HEK293T (cell line): ENCODE results near the gene USP37.

Source experiments
- CTCF ChIA-PET: fragments of 350-600 bp; formaldehyde crosslinking; extraction: SDS; loops from one replicate; lab custom pipeline; 2021; ENCODE audit warnings: antibody characterized with exemption, inconsistent platforms; lab: Yijun Ruan, JAX
- POLR2A ChIA-PET: fragments of 350-600 bp; formaldehyde crosslinking; extraction: SDS; loops from one replicate; lab custom pipeline; 2020; ENCODE audit warnings: antibody characterized with exemption, inconsistent platforms; lab: Yijun Ruan, JAX
- DNase-seq: peaks from one replicate; pipeline ENCODE4 v3.0.0; 2012; ENCODE audit warnings: mixed read lengths; ENCODE audit errors: extremely low spot score
- ARNT ChIP-seq: fragments of 450-650 bp; IDR thresholded peaks from 2 replicates; pipeline ENCODE4 v1.6.1; 2017; ENCODE audit warnings: mild to moderate bottlenecking
- BHLHE40 ChIP-seq: fragments of 450-650 bp; IDR thresholded peaks from 2 replicates; pipeline ENCODE4 v1.6.1; 2016; ENCODE audit warnings: mild to moderate bottlenecking, moderate library complexity, borderline replicate concordance
- CTBP1 ChIP-seq: fragments of 450-650 bp; IDR thresholded peaks from 2 replicates; pipeline ENCODE4 v1.6.1; 2016; ENCODE audit warnings: borderline replicate concordance
- ELF4 ChIP-seq: fragments of 450-650 bp; IDR thresholded peaks from 2 replicates; pipeline ENCODE4 v1.6.1; 2017; ENCODE audit warnings: antibody characterized with exemption
- FOXA1 ChIP-seq: fragments of 450-650 bp; IDR thresholded peaks from 2 replicates; pipeline ENCODE4 v1.6.1; 2016; ENCODE audit warnings: mild to moderate bottlenecking
- FOXK2 ChIP-seq: fragments of 450-650 bp; IDR thresholded peaks from 2 replicates; pipeline ENCODE4 v1.6.1; 2016; ENCODE audit warnings: mild to moderate bottlenecking
- FOXM1 ChIP-seq: fragments of 450-650 bp; IDR thresholded peaks from 2 replicates; pipeline ENCODE4 v1.6.1; 2017; ENCODE audit warnings: mild to moderate bottlenecking, borderline replicate concordance
- HDGF ChIP-seq: fragments of 450-650 bp; IDR thresholded peaks from 2 replicates; pipeline ENCODE4 v1.6.1; 2017; ENCODE audit warnings: antibody characterized with exemption, borderline replicate concordance
- L3MBTL2 ChIP-seq: fragments of 450-650 bp; conservative IDR thresholded peaks from 2 replicates; pipeline ENCODE4 v1.6.1; 2016; ENCODE audit warnings: mild to moderate bottlenecking
- LEF1 ChIP-seq: fragments of 450-650 bp; IDR thresholded peaks from 2 replicates; pipeline ENCODE4 v1.6.1; 2017; ENCODE audit warnings: mild to moderate bottlenecking, borderline replicate concordance
- NFRKB ChIP-seq: fragments of 450-650 bp; IDR thresholded peaks from 2 replicates; pipeline ENCODE4 v1.6.1; 2016; ENCODE audit warnings: mild to moderate bottlenecking, moderate library complexity
- SP1 ChIP-seq: fragments of 450-650 bp; IDR thresholded peaks from 2 replicates; pipeline ENCODE4 v1.6.1; 2017
- SUZ12 ChIP-seq: fragments of 450-650 bp; IDR thresholded peaks from 2 replicates; pipeline ENCODE4 v1.6.1; 2016; ENCODE audit warnings: mild to moderate bottlenecking
- TARDBP ChIP-seq: fragments of 450-650 bp; IDR thresholded peaks from 2 replicates; pipeline ENCODE4 v1.6.1; 2016
- ZNF384 ChIP-seq: fragments of 450-650 bp; IDR thresholded peaks from 2 replicates; pipeline ENCODE4 v1.6.1; 2016
- TF ChIP-seq, protein P1 (sequence below): fragments of 450-650 bp; IDR thresholded peaks from 2 replicates; pipeline ENCODE4 v1.6.1; 2016

The USP37 gene

DNA sequence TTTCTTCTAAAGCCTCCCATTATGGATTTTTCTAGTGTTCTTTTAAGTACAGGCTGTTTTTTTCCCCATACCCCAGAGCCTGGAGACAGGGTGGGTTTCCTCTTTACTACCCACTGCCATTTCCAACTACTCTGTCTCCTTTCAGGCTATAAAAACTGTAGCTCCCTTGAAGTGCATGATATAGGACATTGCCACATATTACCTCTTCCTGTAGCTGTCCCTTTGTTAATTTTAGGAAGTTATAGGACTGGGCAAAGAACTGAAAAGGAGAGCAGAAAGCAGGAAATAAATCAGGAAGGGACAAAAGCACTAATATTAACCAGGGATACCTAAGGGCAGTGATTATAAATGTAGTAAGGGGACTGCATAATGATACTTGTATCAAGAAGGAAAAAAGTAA is 95.2 kb downstream of the USP37 start:
- DNase-seq: no peak
- TF ChIP-seq NFRKB: no peak
- TF ChIP-seq TARDBP: no peak
- TF ChIP-seq ARNT: no peak
- TF ChIP-seq, protein P1, sequence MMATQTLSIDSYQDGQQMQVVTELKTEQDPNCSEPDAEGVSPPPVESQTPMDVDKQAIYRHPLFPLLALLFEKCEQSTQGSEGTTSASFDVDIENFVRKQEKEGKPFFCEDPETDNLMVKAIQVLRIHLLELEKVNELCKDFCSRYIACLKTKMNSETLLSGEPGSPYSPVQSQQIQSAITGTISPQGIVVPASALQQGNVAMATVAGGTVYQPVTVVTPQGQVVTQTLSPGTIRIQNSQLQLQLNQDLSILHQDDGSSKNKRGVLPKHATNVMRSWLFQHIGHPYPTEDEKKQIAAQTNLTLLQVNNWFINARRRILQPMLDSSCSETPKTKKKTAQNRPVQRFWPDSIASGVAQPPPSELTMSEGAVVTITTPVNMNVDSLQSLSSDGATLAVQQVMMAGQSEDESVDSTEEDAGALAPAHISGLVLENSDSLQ: no peak
- no peak for TF ChIP-seq ELF4
- TF ChIP-seq CTBP1: no peak
- no peak for TF ChIP-seq FOXM1
- TF ChIP-seq LEF1: no peak
- no peak for TF ChIP-seq FOXA1
- no peak for TF ChIP-seq L3MBTL2
- no peak for TF ChIP-seq SP1
- TF ChIP-seq FOXK2: no peak
- no peak for TF ChIP-seq HDGF
- TF ChIP-seq SUZ12: no peak
- TF ChIP-seq ZNF384: no peak
- CTCF ChIA-PET: no interaction called here
- POLR2A ChIA-PET: no interaction called here

DNA sequence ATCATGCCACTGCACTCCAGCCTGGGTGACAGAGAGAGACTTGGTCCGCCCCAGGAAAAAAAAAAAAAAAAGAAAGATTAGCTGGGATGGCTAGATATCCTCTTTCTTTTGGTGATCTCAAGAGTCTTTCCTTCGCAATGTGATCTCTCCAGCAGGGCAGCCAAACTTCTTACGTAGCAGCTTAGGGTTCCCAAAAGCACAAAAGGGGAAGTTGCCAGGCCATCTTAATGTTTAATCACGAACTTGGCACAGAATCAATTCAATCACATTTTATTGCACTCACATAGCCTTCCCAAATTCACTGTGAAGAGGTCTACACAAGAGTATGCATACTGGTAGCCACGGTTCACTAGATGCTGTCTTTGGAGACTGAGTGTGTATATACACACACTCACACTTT is 96.2 kb downstream of the USP37 start:
- TF ChIP-seq FOXK2 (no peak), CTBP1 (no peak), SUZ12 (no peak), ZNF384 (no peak), FOXA1 (no peak), SP1 (no peak), BHLHE40 (no peak), LEF1 (no peak), ELF4 (no peak), FOXM1 (no peak), TARDBP (no peak), HDGF (no peak), NFRKB (no peak), ARNT (no peak), L3MBTL2 (no peak)
- TF ChIP-seq, protein P1: no peak
- ChIA-PET POLR2A (no interaction called here), CTCF (no interaction called here)
- no peak for DNase-seq

DNA sequence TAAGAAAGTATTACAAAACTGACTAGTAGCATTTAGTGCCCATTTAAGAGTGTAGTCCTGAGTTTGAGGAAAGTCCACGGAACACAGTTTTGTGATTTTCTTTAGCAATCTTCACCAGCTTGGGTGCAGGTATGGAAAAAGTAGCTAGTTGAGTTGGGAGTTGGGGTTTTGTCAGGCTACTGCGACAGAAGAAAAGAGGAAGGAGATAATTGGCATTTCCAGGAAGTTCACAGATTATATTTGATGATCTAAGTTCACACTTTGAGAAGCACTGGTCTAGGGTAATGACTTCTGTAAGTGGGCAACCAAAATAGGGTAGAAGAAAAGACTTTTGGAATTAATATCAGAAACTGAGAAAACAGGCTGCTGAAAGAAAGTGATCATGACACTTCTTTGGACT is 97.1 kb downstream of the USP37 start:
- CTCF ChIA-PET: interaction anchor here (0.7 to 1.0 kb wide), 2 partner anchors 27 to 46 kb away, joined by 3 read pairs; no protein-coding TSS in a partner anchor
- TF ChIP-seq FOXM1: no peak
- no peak for TF ChIP-seq TARDBP
- no peak for TF ChIP-seq SP1
- TF ChIP-seq LEF1: no peak
- no peak for TF ChIP-seq BHLHE40
- POLR2A ChIA-PET: no interaction called here
- no peak for DNase-seq

DNA sequence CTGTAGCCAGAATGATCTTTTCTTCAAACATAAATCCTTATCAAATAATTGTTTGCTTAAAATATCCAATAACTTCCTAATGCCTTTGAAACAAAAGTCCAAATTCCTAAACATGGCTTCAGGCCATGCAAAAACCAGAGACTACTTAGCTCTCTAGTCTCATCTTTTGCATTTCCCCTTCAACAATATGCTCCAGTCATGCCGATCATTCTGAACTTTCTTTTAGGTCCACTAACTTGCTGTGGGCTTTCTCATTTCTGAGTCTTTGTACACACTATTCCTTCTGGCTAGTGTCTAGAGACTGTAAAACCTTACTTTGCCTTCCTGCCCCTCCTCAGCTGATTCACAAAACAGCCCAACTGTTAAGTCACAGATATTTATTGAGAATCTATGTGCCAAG is 97.7 kb downstream of the USP37 start:
- ChIA-PET CTCF (interaction anchor here (1.0 kb wide), 1 partner anchor 26 kb away, joined by 3 read pairs; no protein-coding TSS in a partner anchor), POLR2A (no interaction called here)
- DNase-seq: no peak
- TF ChIP-seq HDGF (no peak), LEF1 (no peak), NFRKB (no peak), TARDBP (no peak), ELF4 (no peak), SUZ12 (no peak), ZNF384 (no peak)
- TF ChIP-seq, protein P1: no peak

DNA sequence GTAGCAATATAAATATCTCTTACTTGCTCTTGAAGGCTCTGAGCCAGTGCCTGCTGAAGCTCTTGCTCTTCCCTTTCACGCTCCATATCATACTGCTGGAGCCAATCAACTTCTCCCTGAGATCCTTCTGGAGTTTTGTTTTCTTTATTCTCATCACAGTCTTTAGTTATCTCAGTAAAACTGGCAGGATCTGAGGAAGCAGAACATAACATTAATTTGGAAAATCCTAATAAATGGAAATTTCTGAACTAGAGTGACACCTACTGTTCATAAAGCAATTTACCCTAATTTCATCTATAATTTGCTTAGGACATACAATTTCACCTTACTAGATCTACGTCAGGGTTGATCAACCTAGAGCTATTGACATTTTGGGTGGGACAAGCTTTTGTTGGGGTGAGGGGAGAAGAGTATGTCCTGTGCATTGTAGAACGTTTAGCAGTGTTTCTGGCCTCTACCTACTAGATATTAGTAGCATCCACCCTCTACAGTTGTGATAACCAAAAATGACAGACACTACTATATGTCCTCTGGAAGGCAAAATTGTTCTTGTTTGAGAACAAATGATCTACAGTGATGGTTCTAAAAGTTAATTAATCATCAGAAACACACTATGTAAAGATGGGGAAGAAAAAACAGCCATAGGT is 102.0 kb downstream of the USP37 start:
- no peak for DNase-seq
- POLR2A ChIA-PET: no interaction called here
- CTCF ChIA-PET: interaction anchor here (0.9 to 1.3 kb wide), 3 partner anchors 10 to 35 kb away, joined by 3 to 5 read pairs (median 4); no protein-coding TSS in a partner anchor
- no peak for TF ChIP-seq TARDBP
- no peak for TF ChIP-seq ARNT
- TF ChIP-seq, protein P1: no peak
- no peak for TF ChIP-seq HDGF
- TF ChIP-seq ELF4: no peak
- no peak for TF ChIP-seq SP1
- no peak for TF ChIP-seq FOXA1
- TF ChIP-seq SUZ12: no peak
- no peak for TF ChIP-seq ZNF384

DNA sequence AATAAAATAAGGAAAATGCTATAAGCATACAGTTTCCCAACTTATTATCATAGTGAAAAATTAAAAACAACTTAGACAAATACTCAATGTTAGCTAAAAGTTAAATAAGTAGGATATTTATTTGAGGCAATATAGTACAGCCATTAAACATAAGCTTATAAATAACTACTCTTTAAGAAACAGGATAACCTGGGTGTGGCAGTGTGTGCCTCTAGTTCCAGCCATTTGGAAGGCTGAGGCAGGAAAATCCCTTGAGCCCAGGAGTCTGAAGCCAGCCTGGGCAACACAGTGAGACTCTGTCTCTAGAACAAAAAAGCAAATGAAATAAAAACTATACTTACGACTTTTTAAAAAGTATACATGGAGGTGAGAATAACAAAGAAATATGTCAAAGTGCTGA is 109.6 kb downstream of the USP37 start:
- TF ChIP-seq L3MBTL2 (no peak), FOXM1 (no peak), CTBP1 (no peak), LEF1 (no peak), ZNF384 (no peak), SP1 (no peak), BHLHE40 (no peak), FOXA1 (no peak), TARDBP (no peak), HDGF (no peak), ELF4 (no peak), SUZ12 (no peak), NFRKB (no peak), FOXK2 (no peak), ARNT (no peak)
- TF ChIP-seq, protein P1: no peak
- ChIA-PET CTCF (no interaction called here), POLR2A (no interaction called here)
- DNase-seq: no peak
